Naive B cell (primary cell): ENCODE measurements around the gene VAMP2. TPM values are rescaled to one million over a fixed set of nuclear protein-coding genes. Genes with fewer than 3 reads are reported as not detected.

Experiments used
- ATAC-seq, 2 donors: fragments of 150-1000 bp; cut with Tn5 transposase; 2 replicates each; pipeline ENCODE4 v1.10.0; 2021; ENCODE audit warnings: low read depth in 2 of 2, mild to moderate bottlenecking in 2 of 2, moderate library complexity in 2 of 2
- DNase-seq: peaks from one replicate; pipeline ENCODE4 v3.0.0; 2022
- H3K27ac Mint-ChIP-seq, 6 donors: one replicate each; pipeline ENCODE4 v1.8.0; 2020 to 2022; ENCODE audit warnings: mild to moderate bottlenecking in 6 of 6, mixed read lengths in 6 of 6, moderate library complexity in 5 of 6, inconsistent platforms in 2 of 6
- H3K27me3 Mint-ChIP-seq, 3 donors: one replicate each; pipeline ENCODE4 v1.8.0; 2021 to 2022; ENCODE audit warnings: mixed read lengths in 3 of 3, mild to moderate bottlenecking in 1 of 3
- H3K36me3 Mint-ChIP-seq, 2 donors: one replicate each; pipeline ENCODE4 v1.8.0; 2020 to 2022; ENCODE audit warnings: mixed read lengths in 2 of 2, inconsistent platforms in 1 of 2, mild to moderate bottlenecking in 1 of 2
- H3K4me1 Mint-ChIP-seq, 3 donors: one replicate each; pipeline ENCODE4 v1.8.0; 2020 to 2022; ENCODE audit warnings: mixed read lengths in 3 of 3, inconsistent platforms in 1 of 3, mild to moderate bottlenecking in 1 of 3, moderate library complexity in 1 of 3
- H3K4me3 Mint-ChIP-seq, 8 donors: one replicate each; pipeline ENCODE4 v1.8.0; 2020 to 2022; ENCODE audit warnings: mild to moderate bottlenecking in 8 of 8, mixed read lengths in 8 of 8, moderate library complexity in 8 of 8, inconsistent platforms in 2 of 8
- H3K9me3 Mint-ChIP-seq, 7 donors: one replicate each; pipeline ENCODE4 v1.8.0; 2020 to 2022; ENCODE audit warnings: mixed read lengths in 7 of 7, mild to moderate bottlenecking in 5 of 7, inconsistent platforms in 2 of 7, moderate library complexity in 1 of 7
- polyA plus RNA-seq, 6 donors: library from polyadenylated mRNA; unstranded; fragments of 300-500 nt; fragmentation: Illumina TruSeq; gene quantifications; one replicate each; pipeline ENCODE4 v1.2.3, GENCODE V29; 2021; ENCODE audit warnings: low read depth in 6 of 6

The VAMP2 gene
- polyA plus RNA-seq, 6 donors from 2014 or later, result 37.8 to 89.1 (median 65.9) TPM

DNA sequence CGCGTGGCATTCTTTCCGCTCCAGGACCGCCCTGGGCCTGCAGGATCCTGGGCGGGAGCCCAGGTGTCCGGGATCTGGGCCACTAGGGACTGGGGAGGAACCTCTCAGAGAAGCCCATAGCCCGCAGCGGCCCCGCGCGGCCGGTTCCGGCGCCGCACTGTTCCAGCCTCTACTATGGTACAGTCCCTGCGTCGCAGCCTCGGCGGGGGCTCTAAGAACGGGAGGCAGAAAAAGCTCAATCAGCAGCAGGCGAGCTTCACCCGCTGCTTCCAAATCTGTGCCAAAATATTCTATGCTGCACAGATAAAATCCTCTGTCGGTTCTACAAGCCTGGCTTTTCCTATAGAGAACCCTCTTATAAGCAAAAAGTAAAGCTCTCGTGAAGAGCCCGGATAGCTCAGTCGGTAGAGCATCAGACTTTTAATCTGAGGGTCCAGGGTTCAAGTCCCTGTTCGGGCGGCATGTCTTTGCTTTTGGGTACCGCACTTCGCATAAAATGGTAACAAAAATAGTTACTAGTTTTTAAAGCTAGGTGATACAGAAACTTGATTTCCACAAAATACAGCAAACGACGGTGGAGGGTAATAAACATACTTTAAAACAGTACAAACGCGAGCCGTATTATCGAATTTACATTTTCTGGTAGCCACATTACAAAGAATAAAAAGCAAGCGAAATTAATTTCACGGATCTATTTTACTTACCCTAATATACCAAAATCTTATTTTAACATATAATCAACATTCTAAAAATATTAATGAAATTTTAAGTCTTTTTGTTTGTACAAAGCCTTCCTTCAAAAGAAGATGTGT is 43.8 kb downstream of the VAMP2 start:
- peak; percentile 85 for DNase-seq
- Mint-ChIP-seq H3K4me1 (peaks cover 55 to 56% (median 56%) of the 10 kb centered on the region in 3 donors), H3K27ac (peak overlapping the region; percentile 91 to 100 (median 100)), H3K27me3 (peaks cover 41 to 78% (median 48%) of the 10 kb centered on the region in 3 donors), H3K36me3 (no peaks in the 10 kb centered on the region), H3K9me3 (peaks cover 0 to 8% (median 2%) of the 10 kb centered on the region in 7 donors), H3K4me3 (peak overlapping the region; percentile 91 to 98 (median 96))
- ATAC-seq, result peak; percentile 59 to 64

DNA sequence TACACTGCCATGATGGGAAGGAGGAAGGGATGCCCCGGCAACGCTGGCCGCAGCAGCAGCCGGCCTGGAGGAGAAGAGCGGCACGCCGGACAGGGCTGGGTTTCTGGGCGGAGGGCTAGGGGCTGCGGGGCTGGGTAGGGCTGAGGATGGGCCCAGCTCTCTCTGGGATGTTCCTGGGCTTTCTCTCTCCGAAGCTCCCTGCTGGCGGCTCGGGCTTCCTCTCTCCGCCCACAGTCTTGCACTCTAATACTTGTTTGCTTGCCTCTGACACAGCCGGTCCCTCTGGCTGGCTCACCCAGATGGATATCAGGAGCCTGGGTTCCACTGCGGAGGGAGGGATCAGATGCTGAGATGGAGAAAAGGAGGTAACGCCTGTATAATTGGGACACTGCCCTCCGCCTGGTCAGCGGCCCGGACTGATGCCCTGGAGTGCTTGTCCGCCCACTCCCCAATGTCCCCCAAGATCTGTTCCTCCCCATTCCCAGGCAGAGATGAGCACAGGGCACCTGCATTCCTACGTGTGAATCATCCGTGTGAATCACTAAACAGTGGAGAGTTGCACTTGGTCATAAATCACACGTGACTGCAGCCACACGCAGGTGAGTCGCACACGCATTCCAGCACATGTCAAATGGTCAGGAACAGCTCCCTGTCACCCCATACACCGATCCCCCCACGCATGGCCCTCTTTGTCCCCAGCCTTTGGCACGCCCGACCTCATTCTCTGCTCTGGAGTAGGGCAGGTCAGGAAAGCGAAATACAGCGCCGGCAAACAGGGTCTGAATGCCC is 44.6 kb downstream of the VAMP2 start, which contains the start of gene ALOXE3:
TSS of gene ALOXE3 (minus strand) at position 535 of the 789 bp plus-strand sequence. CDS start at position 11, 524 bp downstream.
- ATAC-seq, result peak in 1 of 2 donors; percentile 3
- peak within 1 kb of the TSS; percentile 91 to 98 (median 96) for H3K4me3 Mint-ChIP-seq

DNA sequence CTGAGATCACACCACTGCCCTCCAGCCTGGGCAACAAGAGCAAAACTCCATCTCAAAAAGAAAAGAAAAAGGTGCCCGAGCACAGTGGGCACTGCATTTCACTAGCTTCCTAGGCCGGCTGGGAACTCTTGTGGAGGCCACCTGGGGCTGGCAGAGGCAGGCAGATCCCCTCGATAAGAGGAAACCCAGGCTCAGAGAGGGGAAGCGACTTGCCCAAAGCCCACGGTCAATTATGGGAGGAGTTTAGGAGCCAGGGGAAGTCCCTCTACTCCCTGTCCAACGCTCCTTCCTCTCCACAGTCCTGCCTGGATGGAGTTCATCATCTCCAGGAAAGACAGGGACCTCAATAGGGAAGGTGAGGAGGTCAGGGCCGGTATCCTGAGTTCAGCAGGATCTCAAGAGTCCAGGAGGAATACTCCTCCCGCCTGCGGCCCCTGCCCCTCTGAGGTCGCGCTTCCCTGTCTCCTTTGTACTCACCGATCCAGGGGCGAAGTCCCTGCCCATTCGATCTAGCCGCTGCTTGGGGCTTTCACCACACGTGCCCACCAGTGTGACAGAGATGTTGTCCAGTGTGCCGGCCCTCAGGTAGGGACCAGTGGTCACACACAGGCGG is 45.3 kb downstream of the VAMP2 start:
- H3K27me3 Mint-ChIP-seq, result peaks cover 45 to 78% (median 48%) of the 10 kb centered on the region in 3 donors
- H3K4me3 Mint-ChIP-seq, result peak overlapping the region; percentile 91 to 98 (median 96)
- H3K4me1 Mint-ChIP-seq, result peaks cover 40 to 42% (median 41%) of the 10 kb centered on the region in 3 donors
- no peak for DNase-seq
- no peak for ATAC-seq
- H3K9me3 Mint-ChIP-seq, result peaks cover 0 to 8% (median 3%) of the 10 kb centered on the region in 7 donors
- H3K27ac Mint-ChIP-seq, result peak overlapping the region in 3 of 6 donors; percentile 54 to 100 (median 100)
- no peaks in the 10 kb centered on the region for H3K36me3 Mint-ChIP-seq

More for the DNA sequence above, 44.6 kb downstream of the VAMP2 start, which contains the start of gene ALOXE3:
- Mint-ChIP-seq H3K27me3 (peaks cover 41 to 78% (median 48%) of the 10 kb centered on the region in 3 donors), H3K4me1 (peaks cover 47 to 48% (median 48%) of the 10 kb centered on the region in 3 donors), H3K9me3 (peaks cover 0 to 8% (median 3%) of the 10 kb centered on the region in 7 donors), H3K27ac (peak within 1 kb of the TSS; percentile 91 to 100 (median 100)), H3K36me3 (no peaks in the 10 kb centered on the region)
- DNase-seq, result no peak

DNA sequence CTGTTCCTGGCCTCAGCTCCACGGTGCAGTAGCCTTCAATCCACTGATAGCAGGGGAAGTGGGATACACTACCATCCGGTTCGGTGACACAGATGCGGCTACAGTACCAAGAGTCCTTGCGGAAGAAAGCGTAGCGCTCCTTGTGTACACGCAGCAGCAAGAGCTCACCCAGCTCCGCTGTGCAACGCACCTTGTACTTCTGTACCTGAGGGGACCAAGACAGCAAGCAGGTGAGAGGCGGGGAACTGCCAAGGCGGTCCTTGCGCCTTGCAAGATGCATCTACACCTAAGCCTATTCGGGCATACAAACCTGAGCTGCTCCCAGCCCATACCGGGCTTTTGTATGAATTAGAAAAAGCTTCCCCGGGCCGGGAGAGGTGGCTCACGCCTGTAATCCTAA is 46.0 kb downstream of the VAMP2 start:
- Mint-ChIP-seq H3K4me1 (peaks cover 36 to 39% (median 36%) of the 10 kb centered on the region in 3 donors), H3K4me3 (peak overlapping the region in 5 of 8 donors; percentile 15 to 98 (median 61)), H3K9me3 (peaks cover 0 to 8% (median 3%) of the 10 kb centered on the region in 7 donors), H3K27ac (no peak overlapping the region), H3K36me3 (no peaks in the 10 kb centered on the region), H3K27me3 (peaks cover 43 to 83% (median 49%) of the 10 kb centered on the region in 3 donors)
- ATAC-seq (no peak), DNase-seq (no peak)

DNA sequence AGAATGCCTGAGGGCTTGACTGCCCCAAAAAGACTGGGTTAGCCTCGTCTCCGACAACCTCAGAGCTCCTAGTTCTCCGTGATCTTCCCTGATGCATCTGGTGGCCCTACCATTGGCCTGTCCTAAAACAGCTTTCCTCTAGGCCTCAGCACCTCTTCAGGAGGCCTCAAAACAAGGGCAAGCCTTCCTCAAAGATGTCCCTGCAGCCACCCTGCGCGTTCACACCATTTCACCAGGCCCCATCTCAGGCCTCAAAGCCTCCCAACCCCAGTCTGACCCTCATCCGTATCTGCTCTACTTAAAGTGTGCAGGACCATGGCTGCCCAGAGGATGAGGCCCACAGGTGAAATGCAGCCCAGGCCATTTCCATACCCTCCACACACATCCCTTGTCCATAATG is 51.8 kb downstream of the VAMP2 start:
- no peaks in the 10 kb centered on the region for H3K36me3 Mint-ChIP-seq
- H3K4me3 Mint-ChIP-seq, result peak overlapping the region in 4 of 8 donors; percentile 16 to 54 (median 40)
- H3K27me3 Mint-ChIP-seq, result peaks cover 51 to 69% (median 55%) of the 10 kb centered on the region in 3 donors
- DNase-seq, result no peak
- peaks cover 0 to 8% (median 6%) of the 10 kb centered on the region in 3 donors for H3K4me1 Mint-ChIP-seq
- peak overlapping the region in 2 of 6 donors; percentile 39 to 48 for H3K27ac Mint-ChIP-seq
- H3K9me3 Mint-ChIP-seq, result peaks cover 0 to 2% (median 0%) of the 10 kb centered on the region in 7 donors
- no peak for ATAC-seq

DNA sequence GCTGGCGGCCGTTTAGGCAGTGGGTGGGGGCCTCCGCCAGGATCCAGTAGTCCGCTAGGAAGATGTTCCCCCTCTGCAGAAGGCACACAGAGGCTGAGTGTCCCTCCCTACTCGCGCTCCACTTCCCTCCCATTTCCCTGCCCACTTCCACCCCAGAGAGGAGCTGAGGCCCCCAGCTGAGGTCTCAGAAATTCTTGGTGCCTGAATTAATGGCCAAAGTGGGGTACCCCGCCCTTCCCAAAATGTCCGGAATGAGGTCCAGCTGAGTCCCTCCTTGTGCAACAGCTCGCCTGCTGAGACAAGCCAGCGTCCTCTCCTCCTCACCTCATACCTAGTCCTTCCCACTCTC is 52.3 kb downstream of the VAMP2 start:
- DNase-seq (no peak), ATAC-seq (no peak)
- Mint-ChIP-seq H3K27me3 (peaks cover 46 to 68% (median 52%) of the 10 kb centered on the region in 3 donors), H3K9me3 (peaks cover 0 to 2% (median 0%) of the 10 kb centered on the region in 7 donors), H3K27ac (peak overlapping the region in 1 of 6 donors; percentile 48), H3K36me3 (no peaks in the 10 kb centered on the region), H3K4me3 (peak overlapping the region in 3 of 8 donors; percentile 40 to 57 (median 54)), H3K4me1 (peaks cover 0 to 8% (median 6%) of the 10 kb centered on the region in 3 donors)

GRCh38 chr17:8109661-8110455 is 52.9 kb downstream of the VAMP2 start:
- Mint-ChIP-seq H3K27ac (no peak overlapping the region), H3K9me3 (peaks cover 0 to 2% (median 0%) of the 10 kb centered on the region in 7 donors)

More at GRCh38 chr17:8109661-8110455, 52.9 kb downstream of the VAMP2 start:
- H3K27me3 Mint-ChIP-seq, result peaks cover 41 to 62% (median 47%) of the 10 kb centered on the region in 3 donors
- peak overlapping the region in 6 of 8 donors; percentile 40 to 79 (median 54) for H3K4me3 Mint-ChIP-seq
- peaks cover 0 to 8% (median 6%) of the 10 kb centered on the region in 3 donors for H3K4me1 Mint-ChIP-seq
- ATAC-seq (peak; percentile 97 to 99), DNase-seq (peak; percentile 82)
- H3K36me3 Mint-ChIP-seq, result no peaks in the 10 kb centered on the region

Other genes with a start within 250 kb of the VAMP2 start
- 1 to 10 TPM in 5 of 6 donors, under 1 TPM in 1; 0.60 to 5.2 (median 2.9) TPM for gene RNF227, start 246.7 kb downstream of the VAMP2 start, polyA plus RNA-seq
- under 1 TPM in 1 of 6 donors, not detected in 5; 0.15 TPM for gene KCNAB3, start 233.1 kb downstream of the VAMP2 start, polyA plus RNA-seq
- gene TRAPPC1, start 231.0 kb downstream of the VAMP2 start, polyA plus RNA-seq, result 100 to 1,000 TPM; 202 to 349 (median 224) TPM
- gene CNTROB, start 230.7 kb downstream of the VAMP2 start, polyA plus RNA-seq, result 10 to 100 TPM in 1 of 6 donors, 1 to 10 TPM in 5; 3.3 to 14.2 (median 7.6) TPM
- not detected for gene GUCY2D, start 160.3 kb downstream of the VAMP2 start, polyA plus RNA-seq
- gene ALOX15B, start 123.9 kb downstream of the VAMP2 start, polyA plus RNA-seq, result not detected
- gene ALOX12B, start 75.2 kb downstream of the VAMP2 start, polyA plus RNA-seq, result 1 to 10 TPM in 2 of 6 donors, under 1 TPM in 2, not detected in 2; 0.45 to 2.4 (median 1.1) TPM
- gene ALOXE3, start 44.4 kb downstream of the VAMP2 start, polyA plus RNA-seq, result not detected
- gene HES7, start 38.8 kb downstream of the VAMP2 start, polyA plus RNA-seq, result not detected
- gene PER1, start 10.5 kb downstream of the VAMP2 start, polyA plus RNA-seq, result 10 to 100 TPM in 5 of 6 donors, 1 to 10 TPM in 1; 4.5 to 20.9 (median 13.5) TPM
- gene TMEM107, start 13.4 kb upstream of the VAMP2 start, polyA plus RNA-seq, result 10 to 100 TPM; 29.9 to 42.3 (median 34.7) TPM
- gene BORCS6, start 27.2 kb upstream of the VAMP2 start, polyA plus RNA-seq, result 10 to 100 TPM; 14.8 to 24.2 (median 20.4) TPM
- gene AURKB, start 47.6 kb upstream of the VAMP2 start, polyA plus RNA-seq, result not detected
- gene CTC1, start 85.1 kb upstream of the VAMP2 start, polyA plus RNA-seq, result 10 to 100 TPM; 13.5 to 34.9 (median 22.3) TPM
- 10 to 100 TPM; 11.6 to 29.8 (median 17.9) TPM for gene PFAS, start 86.3 kb upstream of the VAMP2 start, polyA plus RNA-seq
- gene RANGRF, start 125.7 kb upstream of the VAMP2 start, polyA plus RNA-seq, result 100 to 1,000 TPM in 1 of 6 donors, 10 to 100 TPM in 5; 65.8 to 110 (median 79.7) TPM
- gene SLC25A35, start 132.5 kb upstream of the VAMP2 start, polyA plus RNA-seq, result 1 to 10 TPM; 1.5 to 4.6 (median 2.1) TPM
- gene ARHGEF15, start 147.3 kb upstream of the VAMP2 start, polyA plus RNA-seq, result not detected
- gene ODF4, start 176.9 kb upstream of the VAMP2 start, polyA plus RNA-seq, result not detected
- 1,000 to 10,000 TPM; 1,225 to 2,056 (median 1,703) TPM for gene RPL26, start 220.2 kb upstream of the VAMP2 start, polyA plus RNA-seq
- gene RNF222, start 234.9 kb upstream of the VAMP2 start, polyA plus RNA-seq, result under 1 TPM in 3 of 6 donors, not detected in 3; 0.13 to 0.35 (median 0.23) TPM